Cerebellar cortex (tissue), 1 donor: ENCODE results near the gene OSTN.
"Not testable (repeated sequence)": the region's sequence is repeated elsewhere in the genome, so short reads cannot be mapped to it uniquely, and the experiment has no call there.

ENCODE experiments used
- DNase-seq: peaks from one replicate; pipeline ENCODE4 v3.0.0-alpha.2; 2015; ENCODE audit warnings: low spot score

OSTN gene

GRCh38 chr3:191268737-191269136 is 69.7 kb downstream of the OSTN start:
- DNase-seq, result no peak

- DNase-seq, result no peak
These were observed 70.4 kb downstream of the OSTN start for GRCh38 chr3:191269289-191270085.

- DNase-seq, result not testable (repeated sequence)
These were observed 76.2 kb downstream of the OSTN start for GRCh38 chr3:191275244-191275643.

- DNase-seq, result no peak
These were observed 76.7 kb downstream of the OSTN start for GRCh38 chr3:191275751-191276150.

- no peak for DNase-seq
These were observed 81.1 kb downstream of the OSTN start for GRCh38 chr3:191280111-191280510.

GRCh38 chr3:191280882-191281281 is 81.8 kb downstream of the OSTN start:
- DNase-seq, result no peak

- DNase-seq, result no peak
These were observed 83.5 kb downstream of the OSTN start for GRCh38 chr3:191282251-191283185.

GRCh38 chr3:191283400-191283799 is 84.4 kb downstream of the OSTN start:
- DNase-seq, result no peak

- DNase-seq, result no peak
These were observed 91.4 kb downstream of the OSTN start for GRCh38 chr3:191290311-191291025.

- no peak for DNase-seq
These were observed 93.4 kb downstream of the OSTN start for GRCh38 chr3:191292243-191293015.

GRCh38 chr3:191294291-191294690 is 95.2 kb downstream of the OSTN start:
- no peak for DNase-seq

- DNase-seq, result no peak
These were observed 97.0 kb downstream of the OSTN start for GRCh38 chr3:191296041-191296541.

- DNase-seq, result no peak
These were observed 99.8 kb downstream of the OSTN start for GRCh38 chr3:191298846-191299245.

GRCh38 chr3:191300422-191300821 is 101.4 kb downstream of the OSTN start:
- no peak for DNase-seq

GRCh38 chr3:191301017-191301416 is 102.0 kb downstream of the OSTN start:
- no peak for DNase-seq

GRCh38 chr3:191301782-191302411 is 102.9 kb downstream of the OSTN start:
- DNase-seq, result no peak

- no peak for DNase-seq
These were observed 103.4 kb downstream of the OSTN start for GRCh38 chr3:191302451-191302850.

GRCh38 chr3:191303596-191303995 is 104.6 kb downstream of the OSTN start:
- no peak for DNase-seq

- DNase-seq, result no peak
These were observed 107.4 kb downstream of the OSTN start for GRCh38 chr3:191306428-191306827.

GRCh38 chr3:191307341-191307740 is 108.3 kb downstream of the OSTN start:
- no peak for DNase-seq

- no peak for DNase-seq
These were observed 114.3 kb downstream of the OSTN start for GRCh38 chr3:191313296-191313695.
